Activated CD4-positive, alpha-beta T cell treated with anti-CD3 and anti-CD28 coated beads, Interleukin-2, amount 50 U/mL, for 48 hours (primary cell): ENCODE data around the gene RFXANK.
A peak's percentile ranks its signal among the peaks of the same experiment; 100 is the strongest.
"Not testable (repeated sequence)": the region's sequence is repeated elsewhere in the genome, so short reads cannot be mapped to it uniquely, and the experiment has no call there.

Source experiments
- DNase-seq, 2 experiments: peaks; one replicate each; pipeline ENCODE4 v3.0.0-alpha.2; 2020

The RFXANK gene

DNA sequence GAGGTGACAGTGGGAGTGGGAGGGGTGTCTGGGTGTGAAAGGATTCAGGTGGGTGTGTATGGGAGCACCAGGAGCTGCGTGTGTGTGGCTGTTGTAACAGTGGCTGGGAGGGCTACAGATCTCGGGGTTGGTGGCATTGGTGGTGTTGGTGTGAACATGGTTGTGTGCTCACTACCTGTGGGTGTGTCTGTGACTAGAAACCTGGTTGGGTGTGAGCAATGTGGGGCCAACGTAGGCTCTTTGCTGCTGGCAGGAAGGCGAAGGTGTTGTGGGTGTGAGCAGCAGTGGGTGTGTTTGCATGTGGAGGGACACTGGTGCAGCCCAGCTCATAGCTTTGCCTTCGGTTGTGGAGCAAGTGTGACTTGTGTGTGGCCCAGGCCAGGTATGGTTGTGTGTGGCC, 14.9 kb downstream of the RFXANK start:
- no peak for DNase-seq

- DNase-seq: no peak
Measured at GRCh38 chr19:19207637-19208572, 15.8 kb downstream of the RFXANK start.

DNA sequence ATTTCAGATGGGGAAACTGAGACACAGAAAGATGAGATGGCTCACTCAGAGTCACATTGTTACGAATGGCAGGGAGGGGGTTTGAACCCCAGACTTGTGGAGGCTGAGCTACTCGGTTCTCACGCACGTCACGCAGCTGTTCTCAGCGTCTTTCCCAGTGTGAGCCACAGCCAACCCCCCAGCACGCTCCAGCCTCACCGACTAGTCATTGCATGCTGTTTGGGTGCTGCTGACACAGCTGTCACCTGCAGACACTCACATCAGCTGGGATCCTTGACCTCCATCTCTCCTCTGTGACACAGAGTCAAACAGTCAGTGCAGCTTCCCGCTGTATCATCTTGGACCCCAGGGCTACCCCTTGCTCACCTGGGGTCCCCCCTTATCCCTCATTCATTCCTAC, 17.3 kb downstream of the RFXANK start:
- no peak for DNase-seq

- DNase-seq: no peak
Measured at GRCh38 chr19:19211499-19212420, 19.7 kb downstream of the RFXANK start, which contains the start of gene NCAN. Gene NCAN (plus strand): TSS chr19:19211958. CDS start chr19:19216954, 4,996 bp downstream.

GRCh38 chr19:19212916-19213315, 20.9 kb downstream of the RFXANK start:
- DNase-seq: no peak

GRCh38 chr19:19213426-19214158, 21.5 kb downstream of the RFXANK start:
- DNase-seq: no peak

DNA sequence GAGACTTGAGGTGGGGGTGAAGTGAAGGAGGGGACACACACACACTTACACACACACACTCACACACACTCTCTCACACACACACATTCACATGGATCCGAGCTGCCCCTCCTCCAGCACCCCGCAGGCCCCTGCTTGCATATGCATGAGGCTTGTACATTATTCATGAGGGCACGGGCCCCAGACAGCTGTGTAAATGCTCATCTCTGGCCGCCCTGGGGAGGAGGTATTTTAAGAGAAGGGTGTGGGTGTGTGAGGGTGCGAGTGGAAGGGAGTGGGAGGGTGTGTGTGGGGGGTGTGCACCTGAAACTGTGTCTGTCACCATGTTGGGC, 22.1 kb downstream of the RFXANK start:
- no peak for DNase-seq

DNA sequence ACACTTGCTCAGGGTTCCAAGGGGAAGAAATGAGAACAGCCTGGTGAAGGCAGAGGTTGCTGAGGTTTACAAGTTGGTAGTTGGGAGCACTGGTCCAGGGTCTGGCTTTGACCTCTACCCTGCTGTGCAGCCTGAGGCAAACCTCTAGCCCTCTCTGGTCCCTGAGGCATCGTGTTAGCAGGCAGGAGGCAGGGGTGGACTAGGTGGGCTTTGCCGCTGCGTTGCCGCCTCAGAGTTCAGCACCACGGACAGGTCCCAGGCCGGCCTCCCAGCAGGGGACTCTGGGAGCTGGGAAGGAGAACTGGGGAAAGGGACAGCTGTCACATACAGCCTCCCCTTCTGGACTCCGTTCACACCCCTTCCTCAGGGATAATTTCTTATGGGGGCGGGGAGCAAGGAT, 22.8 kb downstream of the RFXANK start:
- DNase-seq: peak; percentile 38 to 44

DNA sequence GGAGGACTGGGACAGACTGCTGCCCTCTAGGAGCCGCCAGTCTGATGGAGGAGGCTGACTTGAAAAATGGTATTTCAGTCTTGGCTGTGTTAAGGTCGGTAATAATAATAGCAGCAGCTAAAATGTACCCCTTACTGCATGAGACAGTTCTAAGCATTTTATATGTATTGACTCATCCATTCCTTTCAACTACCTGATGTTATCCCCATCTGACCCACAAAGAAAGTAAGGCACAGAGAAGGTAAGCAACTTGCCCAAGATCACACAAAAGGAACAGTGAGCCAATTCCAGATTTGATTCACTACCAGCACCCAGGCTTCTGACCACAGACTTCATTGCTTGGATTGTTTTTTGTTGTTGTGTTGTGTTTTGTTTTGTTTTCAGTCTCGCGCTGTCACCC, 23.7 kb downstream of the RFXANK start:
- no peak for DNase-seq

DNA sequence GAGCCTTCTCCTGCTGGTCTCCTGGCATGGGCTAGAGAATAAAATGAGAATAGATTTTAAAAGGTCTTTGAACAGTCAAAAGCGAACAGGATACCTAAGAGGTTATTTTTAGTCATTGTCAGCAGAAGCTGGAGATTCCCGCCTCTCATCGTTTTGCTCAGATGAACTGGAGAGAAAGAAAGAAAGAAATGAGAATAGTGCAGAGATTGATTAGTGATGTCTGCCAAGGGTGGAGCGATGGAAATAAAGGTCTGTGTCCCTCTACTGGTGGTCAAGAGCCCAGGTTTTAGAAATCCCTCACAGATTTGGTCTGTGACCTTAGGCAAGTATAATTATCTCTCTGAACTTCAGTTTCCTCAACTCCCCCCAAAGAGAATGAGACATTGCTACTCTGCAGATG, 25.0 kb downstream of the RFXANK start:
- DNase-seq: no peak

- DNase-seq: no peak
Measured at GRCh38 chr19:19218911-19219310, 26.9 kb downstream of the RFXANK start.

GRCh38 chr19:19221000-19221399, 28.9 kb downstream of the RFXANK start:
- not testable (repeated sequence) for DNase-seq

GRCh38 chr19:19223060-19223459, 31.0 kb downstream of the RFXANK start:
- DNase-seq: no peak

GRCh38 chr19:19223636-19224035, 31.6 kb downstream of the RFXANK start:
- no peak for DNase-seq

GRCh38 chr19:19224150-19224851, 32.2 kb downstream of the RFXANK start:
- DNase-seq: no peak

- DNase-seq: peak; percentile 77 to 81
Measured at GRCh38 chr19:19224852-19225494, 32.9 kb downstream of the RFXANK start.

DNA sequence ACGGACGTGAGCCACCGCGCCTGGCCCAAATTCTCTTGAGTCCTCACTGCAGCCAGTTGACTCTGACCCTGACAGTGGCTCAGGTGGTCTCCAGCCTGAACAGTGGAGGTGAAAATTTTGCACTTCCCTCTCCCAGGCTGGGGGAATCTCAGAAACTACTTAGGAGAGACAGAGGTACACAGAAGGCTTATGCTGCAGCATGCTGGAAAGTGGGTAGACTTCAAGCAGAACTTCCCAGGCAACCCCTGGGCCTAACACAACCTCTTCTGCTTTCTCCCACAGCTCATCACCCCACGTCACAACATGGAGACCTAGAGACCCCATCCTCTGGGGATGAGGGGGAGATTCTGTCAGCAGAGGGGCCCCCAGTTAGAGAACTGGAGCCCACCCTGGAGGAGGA, 34.1 kb downstream of the RFXANK start:
- no peak for DNase-seq

- DNase-seq: no peak
Measured at GRCh38 chr19:19226663-19227062, 34.6 kb downstream of the RFXANK start.

DNA sequence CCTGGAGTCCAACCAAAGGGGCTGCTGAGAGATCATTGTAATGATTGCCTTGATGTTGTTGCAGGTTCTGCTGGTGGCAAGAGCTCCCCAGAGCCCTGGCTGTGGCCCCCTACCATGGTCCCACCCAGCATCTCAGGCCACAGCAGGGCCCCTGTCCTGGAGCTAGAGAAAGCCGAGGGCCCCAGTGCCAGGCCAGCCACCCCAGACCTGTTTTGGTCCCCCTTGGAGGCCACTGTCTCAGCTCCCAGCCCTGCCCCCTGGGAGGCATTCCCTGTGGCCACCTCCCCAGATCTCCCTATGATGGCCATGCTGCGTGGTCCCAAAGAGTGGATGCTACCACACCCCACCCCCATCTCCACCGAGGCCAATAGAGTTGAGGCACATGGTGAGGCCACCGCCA, 35.2 kb downstream of the RFXANK start:
- no peak for DNase-seq

GRCh38 chr19:19229701-19230100, 37.6 kb downstream of the RFXANK start:
- DNase-seq: no peak

DNA sequence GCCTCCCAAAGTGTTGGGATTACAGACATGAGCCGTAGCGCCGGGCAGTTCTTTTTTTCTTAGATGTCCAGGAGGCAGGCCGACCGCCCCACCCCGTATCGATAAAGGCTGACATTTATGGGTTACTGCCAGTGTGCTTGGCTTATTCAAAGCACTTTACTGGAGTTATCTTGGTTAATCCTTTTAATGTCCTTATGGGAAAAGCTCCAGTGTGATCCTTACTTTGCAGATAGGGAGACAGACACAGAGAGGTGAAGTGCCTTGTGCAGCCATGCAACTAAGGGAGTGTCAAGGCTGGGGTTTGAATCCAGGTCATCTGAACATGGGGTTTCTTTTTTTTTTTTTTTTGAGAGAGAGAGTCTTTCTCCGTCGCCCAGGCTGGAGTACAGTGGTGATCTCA, 38.9 kb downstream of the RFXANK start:
- DNase-seq: no peak

GRCh38 chr19:19232261-19232721, 40.2 kb downstream of the RFXANK start:
- no peak for DNase-seq
